Measurements from ENCODE around the gene ESR1.
"Not testable (repeated sequence)": the region's sequence is repeated elsewhere in the genome, so short reads cannot be mapped to it uniquely, and the experiment has no call there.

Gene ESR1

GRCh38 chr6:152023613-152024012 is 216.1 kb downstream of the ESR1 start:
- Histone ChIP-seq H3K27ac (no peak overlapping the region), H3K4me2 (ENCODE audit: low read length) (no peak overlapping the region), H3K9me3 (ENCODE audit: control insufficient read depth, low read length) (no peaks in the 10 kb centered on the region), H2AFZ (no peak overlapping the region), H3K9ac (no peak overlapping the region), H3K79me2 (no peaks in the 10 kb centered on the region), H3K4me3 (ENCODE audit: low read depth, low read length) (no peak overlapping the region), H3K36me3 (ENCODE audit: control insufficient read depth, insufficient read depth, low read length) (no peaks in the 10 kb centered on the region), H3K27me3 (ENCODE audit: control insufficient read depth, insufficient read depth, low read length) (no peaks in the 10 kb centered on the region), H3K4me1 (no peaks in the 10 kb centered on the region)
- no peak for TF ChIP-seq CTCF (IDR thresholded peaks at IDR 0.05)

- H2AFZ ChIP-seq = no peak overlapping the region
- TF ChIP-seq CTCF (IDR thresholded peaks at IDR 0.05) = no peak
- no peaks in the 10 kb centered on the region for H3K27me3 ChIP-seq (ENCODE audit: control insufficient read depth, insufficient read depth, low read length)
- no peaks in the 10 kb centered on the region for H3K79me2 ChIP-seq
- no peak overlapping the region for H3K4me3 ChIP-seq (ENCODE audit: low read depth, low read length)
- H3K9ac ChIP-seq = no peak overlapping the region
- H3K9me3 ChIP-seq (ENCODE audit: control insufficient read depth, low read length) = no peaks in the 10 kb centered on the region
- no peaks in the 10 kb centered on the region for H3K4me1 ChIP-seq
- no peak overlapping the region for H3K27ac ChIP-seq
- H3K4me2 ChIP-seq (ENCODE audit: low read length) = no peak overlapping the region
- no peaks in the 10 kb centered on the region for H3K36me3 ChIP-seq (ENCODE audit: control insufficient read depth, insufficient read depth, low read length)
Measured at GRCh38 chr6:152026291-152026690, 218.8 kb downstream of the ESR1 start.

- not testable (repeated sequence) for H3K4me3 ChIP-seq (ENCODE audit: low read depth, low read length); H3K79me2 ChIP-seq; H3K4me2 ChIP-seq (ENCODE audit: low read length); H3K27ac ChIP-seq; H3K9ac ChIP-seq; H3K36me3 ChIP-seq (ENCODE audit: control insufficient read depth, insufficient read depth, low read length); H2AFZ ChIP-seq; H3K9me3 ChIP-seq (ENCODE audit: control insufficient read depth, low read length); H3K4me1 ChIP-seq; H3K27me3 ChIP-seq (ENCODE audit: control insufficient read depth, insufficient read depth, low read length)
Measured at GRCh38 chr6:152026744-152027143, 219.3 kb downstream of the ESR1 start.

GRCh38 chr6:152033765-152034164 is 226.3 kb downstream of the ESR1 start:
- not testable (repeated sequence) for H3K27ac ChIP-seq; H3K79me2 ChIP-seq; H3K4me3 ChIP-seq (ENCODE audit: low read depth, low read length); H3K27me3 ChIP-seq (ENCODE audit: control insufficient read depth, insufficient read depth, low read length); H3K9me3 ChIP-seq (ENCODE audit: control insufficient read depth, low read length); H3K9ac ChIP-seq; H3K36me3 ChIP-seq (ENCODE audit: control insufficient read depth, insufficient read depth, low read length); H2AFZ ChIP-seq; H3K4me2 ChIP-seq (ENCODE audit: low read length); H3K4me1 ChIP-seq

- H3K27me3 ChIP-seq (ENCODE audit: control insufficient read depth, insufficient read depth, low read length) = no peaks in the 10 kb centered on the region
- no peak overlapping the region for H3K4me3 ChIP-seq (ENCODE audit: low read depth, low read length)
- H3K4me1 ChIP-seq = no peaks in the 10 kb centered on the region
- no peak for TF ChIP-seq CTCF (IDR thresholded peaks at IDR 0.05)
- H2AFZ ChIP-seq = no peak overlapping the region
- no peaks in the 10 kb centered on the region for H3K36me3 ChIP-seq (ENCODE audit: control insufficient read depth, insufficient read depth, low read length)
- no peak overlapping the region for H3K4me2 ChIP-seq (ENCODE audit: low read length)
- no peak overlapping the region for H3K27ac ChIP-seq
- no peaks in the 10 kb centered on the region for H3K9me3 ChIP-seq (ENCODE audit: control insufficient read depth, low read length)
- H3K79me2 ChIP-seq = no peaks in the 10 kb centered on the region
- no peak overlapping the region for H3K9ac ChIP-seq
Measured at GRCh38 chr6:152034631-152035030, 227.1 kb downstream of the ESR1 start.

GRCh38 chr6:152046118-152046517 is 238.6 kb downstream of the ESR1 start:
- H3K27ac ChIP-seq = no peak overlapping the region
- no peaks in the 10 kb centered on the region for H3K9me3 ChIP-seq (ENCODE audit: control insufficient read depth, low read length)
- TF ChIP-seq CTCF (IDR thresholded peaks at IDR 0.05) = no peak
- H3K4me1 ChIP-seq = no peaks in the 10 kb centered on the region
- no peak overlapping the region for H3K9ac ChIP-seq
- no peak overlapping the region for H3K4me3 ChIP-seq (ENCODE audit: low read depth, low read length)
- H3K79me2 ChIP-seq = no peaks in the 10 kb centered on the region
- no peak overlapping the region for H2AFZ ChIP-seq
- H3K4me2 ChIP-seq (ENCODE audit: low read length) = no peak overlapping the region
- no peaks in the 10 kb centered on the region for H3K36me3 ChIP-seq (ENCODE audit: control insufficient read depth, insufficient read depth, low read length)
- H3K27me3 ChIP-seq (ENCODE audit: control insufficient read depth, insufficient read depth, low read length) = no peaks in the 10 kb centered on the region
